Urinary bladder (tissue), 4 donors: ENCODE measurements around the gene RUNX1. TPM values are rescaled to one million over a fixed set of nuclear protein-coding genes. Genes with fewer than 3 reads are reported as not detected.

ENCODE experiments used
- DNase-seq: peaks from one replicate; pipeline ENCODE4 v3.0.0-alpha.2; 2015; ENCODE audit errors: extremely low spot score
- H3K27ac ChIP-seq: one replicate; pipeline ENCODE4 v1.5.1; 2013; ENCODE audit warnings: low read depth, mild to moderate bottlenecking, moderate library complexity
- H3K36me3 ChIP-seq: one replicate; pipeline ENCODE4 v1.6.1; 2013; ENCODE audit warnings: mild to moderate bottlenecking, moderate library complexity; ENCODE audit not compliant: insufficient read depth
- H3K4me1 ChIP-seq: one replicate; pipeline ENCODE4 v1.6.1; 2013; ENCODE audit warnings: mild to moderate bottlenecking, moderate library complexity; ENCODE audit not compliant: insufficient read depth
- H3K4me3 ChIP-seq: one replicate; pipeline ENCODE4 v1.5.1; 2013; ENCODE audit warnings: low read depth, low read length
- WGBS: extraction: QIAGEN DNeasy Blood & Tissue Kit; methylation state at CpG from one replicate; pipeline ENCODE4 v1.1.7; 2013; 5-methylcytosine and 5-hydroxymethylcytosine counted together
- polyA plus RNA-seq: library from polyadenylated mRNA; stranded (reverse); fragments of 200-250 nt; gene quantifications from one replicate; pipeline ENCODE4 v1.2.3, GENCODE V29; 2013
- total RNA-seq: library from RNA; depleted of rRNA; stranded (reverse); fragments of >200 nt; gene quantifications from one replicate; pipeline ENCODE4 v1.2.3, GENCODE V29; 2014
- donor health status: healthy with polysubstance abuse.
- donor health status: healthy.

Gene RUNX1
- total and polyA plus RNA-seq, 2 donors: 6.6 to 15.6 TPM

DNA sequence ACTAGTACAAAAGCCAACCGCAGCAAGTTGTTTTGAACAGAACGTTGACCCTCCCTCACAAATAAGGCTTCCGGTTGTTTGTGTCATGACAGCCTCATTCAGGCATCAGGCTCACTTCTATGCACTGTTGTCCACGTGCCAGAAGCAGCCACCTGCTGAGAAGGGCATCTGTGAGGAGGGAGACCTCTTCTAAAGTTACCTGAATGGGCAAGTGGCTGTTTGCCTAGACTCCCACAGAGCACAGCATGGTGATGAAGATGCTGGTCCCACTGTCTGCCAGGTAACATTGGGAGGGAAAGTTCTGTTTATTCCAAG is 204.2 kb downstream of the RUNX1 start:
- Histone ChIP-seq H3K4me3 (no peak overlapping the region), H3K36me3 (no peaks in the 10 kb centered on the region), H3K27ac (no peak overlapping the region), H3K4me1 (peaks cover 2% of the 10 kb centered on the region)
- DNase-seq: no peak
- WGBS: 56% methylated on average over 4 of the region's 4 CpGs

DNA sequence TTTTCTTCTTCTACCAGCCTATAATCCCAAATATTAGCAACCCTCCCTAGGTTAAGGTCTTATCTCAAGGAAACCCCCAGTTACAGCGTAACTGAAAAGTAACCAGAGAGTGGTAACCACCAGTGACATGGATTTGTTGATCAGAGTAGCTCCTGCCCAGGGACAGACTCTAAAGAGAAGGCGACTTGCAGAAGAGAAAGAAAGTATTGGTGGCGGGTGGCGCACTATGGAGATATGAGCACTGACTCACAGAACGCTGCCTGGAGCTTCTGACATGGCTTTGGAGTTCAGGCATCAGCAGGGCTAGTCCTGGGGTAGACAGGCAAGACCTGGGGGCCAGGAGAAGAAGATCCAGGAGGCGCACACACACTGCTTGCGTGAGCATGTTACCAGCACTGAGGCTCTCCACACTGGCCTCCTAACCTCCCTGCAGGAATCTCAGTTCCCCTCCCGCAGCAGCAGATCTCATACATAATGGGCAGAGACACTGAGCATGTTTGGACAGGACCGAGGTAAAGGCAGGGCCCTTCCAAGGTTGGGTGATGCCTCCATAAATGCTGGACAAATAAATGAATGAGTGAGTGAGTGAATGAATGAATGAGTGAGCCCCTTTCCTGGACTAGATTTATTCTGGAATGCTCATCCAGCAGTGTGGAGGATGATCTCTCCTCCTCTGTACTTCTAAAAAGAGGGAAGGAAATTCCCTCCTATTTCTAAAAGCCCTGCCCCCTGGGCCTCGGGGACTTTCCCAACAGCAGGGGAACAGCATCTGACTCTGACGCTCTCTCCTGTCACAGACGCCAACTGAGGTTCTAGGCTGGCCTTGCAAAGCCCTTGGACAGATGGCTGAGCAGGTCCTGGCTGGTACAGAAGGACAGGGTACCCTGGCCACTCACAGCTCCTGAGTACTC is 204.8 kb downstream of the RUNX1 start:
- H3K4me3 ChIP-seq: no peak overlapping the region
- H3K27ac ChIP-seq: no peak overlapping the region
- H3K36me3 ChIP-seq: no peaks in the 10 kb centered on the region
- DNase-seq: no peak
- H3K4me1 ChIP-seq: peaks cover 2% of the 10 kb centered on the region
- 71% methylated on average over 12 of the region's 12 CpGs for WGBS

DNA sequence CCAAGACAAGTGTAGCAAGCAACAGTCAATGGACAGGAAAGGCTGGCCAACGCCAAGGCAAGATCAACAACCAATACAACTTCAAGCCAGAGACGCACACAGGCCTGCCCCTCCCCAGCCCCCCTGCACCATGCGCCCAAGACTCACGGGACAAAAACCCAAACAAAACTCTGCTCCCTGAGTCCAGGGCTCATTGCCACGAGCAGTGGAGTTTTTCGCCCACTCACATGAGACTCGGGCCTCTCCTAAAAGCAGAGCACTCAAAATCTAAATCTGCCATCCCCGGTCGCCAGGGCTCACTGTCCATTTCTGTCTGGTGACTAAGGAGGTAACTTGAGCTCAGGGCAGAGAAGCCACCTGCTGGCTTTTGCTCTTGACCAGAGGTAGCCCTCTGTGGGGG is 205.5 kb downstream of the RUNX1 start:
- Histone ChIP-seq H3K27ac (no peak overlapping the region), H3K36me3 (no peaks in the 10 kb centered on the region), H3K4me1 (peaks cover 2% of the 10 kb centered on the region), H3K4me3 (no peak overlapping the region)
- DNase-seq: no peak
- WGBS: 66% methylated on average over 9 of the region's 9 CpGs

DNA sequence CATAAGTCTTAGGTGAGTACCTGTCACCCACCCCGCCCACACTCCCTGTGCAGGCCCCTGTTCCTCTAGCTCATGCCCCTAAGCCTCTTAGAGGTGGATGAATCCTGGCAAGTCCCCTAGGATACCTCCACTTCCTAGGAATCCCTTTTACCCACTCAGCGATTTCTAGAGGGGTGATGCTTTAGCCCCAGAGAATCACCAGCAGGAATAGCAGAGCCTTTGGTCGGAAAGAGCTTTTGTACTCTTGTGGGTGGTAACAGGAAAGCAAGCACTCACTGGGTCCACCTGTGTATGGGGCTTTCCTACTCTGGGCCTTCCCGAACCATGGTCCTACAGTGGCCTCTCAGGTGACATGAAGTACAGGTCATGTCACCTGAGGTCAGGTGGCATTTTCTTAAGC is 207.9 kb downstream of the RUNX1 start:
- Histone ChIP-seq H3K36me3 (no peaks in the 10 kb centered on the region), H3K4me3 (no peak overlapping the region), H3K27ac (no peak overlapping the region), H3K4me1 (peaks cover 1% of the 10 kb centered on the region)
- no peak for DNase-seq
- 68% methylated on average over 4 of the region's 4 CpGs for WGBS

DNA sequence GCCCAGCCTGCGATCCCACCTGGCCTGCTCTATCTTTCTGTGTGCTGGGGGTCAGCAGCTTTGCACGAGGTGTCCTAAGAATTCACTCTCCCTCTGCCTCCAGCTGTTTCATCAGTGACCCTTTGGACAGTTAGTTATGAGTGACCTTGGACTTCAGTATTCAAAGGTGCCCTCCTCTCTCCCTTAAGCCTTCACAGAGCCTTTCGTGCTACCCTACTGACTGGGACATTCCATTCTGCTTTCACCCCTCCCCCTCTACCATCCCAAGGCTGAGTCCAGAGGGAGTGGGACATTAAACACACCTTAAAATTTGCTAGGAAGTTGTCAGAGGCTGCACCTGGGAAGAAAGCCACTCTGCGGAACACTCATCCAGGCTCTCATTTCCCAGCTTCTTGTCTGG is 208.4 kb downstream of the RUNX1 start:
- Histone ChIP-seq H3K36me3 (no peaks in the 10 kb centered on the region), H3K4me1 (no peaks in the 10 kb centered on the region), H3K4me3 (no peak overlapping the region), H3K27ac (no peak overlapping the region)
- WGBS: 86% methylated on average over 4 of the region's 4 CpGs
- DNase-seq: no peak

DNA sequence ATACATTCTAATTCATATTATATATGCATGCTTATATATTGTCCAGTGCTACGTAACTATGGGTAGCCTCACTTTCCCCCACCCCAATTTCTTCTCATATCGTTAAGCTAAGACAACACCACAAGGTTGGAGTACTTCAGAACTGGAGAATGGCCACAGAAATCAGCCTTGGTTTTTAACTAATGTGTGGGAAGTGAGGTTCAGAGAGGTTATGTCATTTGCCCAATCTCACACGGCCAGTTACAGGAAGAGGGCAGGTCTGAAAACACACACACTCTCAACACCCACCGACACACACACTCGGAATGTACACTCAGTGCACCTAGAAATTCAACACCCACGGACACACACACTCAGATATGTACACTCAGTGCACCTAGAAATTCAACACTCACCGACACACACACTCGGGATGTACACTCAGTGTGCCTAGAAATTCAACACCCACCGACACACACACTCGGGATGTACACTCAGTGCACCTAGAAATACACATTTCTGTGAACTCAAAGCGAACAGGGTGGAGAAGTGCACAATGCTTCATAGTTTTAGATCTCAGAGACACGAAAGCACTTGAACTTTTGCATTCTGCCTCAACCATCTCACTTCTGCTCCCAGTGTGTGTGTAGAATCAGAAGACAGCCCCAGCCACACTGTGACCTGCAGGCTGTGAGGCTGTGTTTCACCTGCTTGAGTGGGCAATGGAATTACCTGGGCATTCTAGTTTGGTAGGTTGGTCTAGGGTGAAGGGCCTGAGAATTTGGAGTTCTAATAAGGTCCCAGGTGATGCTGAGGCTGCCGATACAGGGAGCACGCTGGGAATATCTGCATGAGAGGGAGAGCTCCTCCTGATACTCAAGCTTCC is 209.9 kb downstream of the RUNX1 start:
- DNase-seq: no peak
- WGBS: 82% methylated on average over 14 of the region's 14 CpGs
- Histone ChIP-seq H3K4me3 (no peak overlapping the region), H3K36me3 (no peaks in the 10 kb centered on the region), H3K4me1 (no peaks in the 10 kb centered on the region), H3K27ac (no peak overlapping the region)

DNA sequence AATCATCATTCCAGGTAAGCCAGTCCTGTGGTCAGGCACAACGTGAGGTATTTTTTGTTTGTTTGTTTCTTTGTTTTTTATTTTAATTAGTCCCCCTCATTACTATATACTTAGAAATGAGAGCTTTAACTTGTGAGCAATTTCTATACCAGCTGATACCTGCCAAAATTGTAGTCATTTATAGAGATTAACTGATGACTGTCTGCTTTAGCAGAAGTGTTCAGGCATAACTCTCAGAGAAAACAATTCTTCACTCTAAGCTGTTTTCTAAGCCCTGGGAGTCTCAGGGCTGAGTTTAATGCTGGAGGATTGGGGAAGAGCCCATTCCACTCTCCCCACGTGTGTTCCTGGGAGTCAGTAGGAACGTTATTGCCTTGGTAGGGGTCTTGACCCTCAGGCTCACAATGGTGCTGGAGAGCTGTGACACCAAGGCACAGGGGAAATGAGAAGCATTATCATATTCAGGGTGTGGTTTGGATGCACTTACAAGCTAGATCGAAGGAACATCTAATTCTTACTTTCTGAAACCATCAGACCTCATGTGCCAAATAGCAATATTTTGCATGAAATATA is 212.1 kb downstream of the RUNX1 start:
- Histone ChIP-seq H3K4me1 (no peaks in the 10 kb centered on the region), H3K4me3 (peak overlapping the region; percentile 3), H3K36me3 (no peaks in the 10 kb centered on the region), H3K27ac (peak overlapping the region; percentile 64)
- DNase-seq: no peak
- WGBS: 42% methylated on average over 4 of the region's 4 CpGs

DNA sequence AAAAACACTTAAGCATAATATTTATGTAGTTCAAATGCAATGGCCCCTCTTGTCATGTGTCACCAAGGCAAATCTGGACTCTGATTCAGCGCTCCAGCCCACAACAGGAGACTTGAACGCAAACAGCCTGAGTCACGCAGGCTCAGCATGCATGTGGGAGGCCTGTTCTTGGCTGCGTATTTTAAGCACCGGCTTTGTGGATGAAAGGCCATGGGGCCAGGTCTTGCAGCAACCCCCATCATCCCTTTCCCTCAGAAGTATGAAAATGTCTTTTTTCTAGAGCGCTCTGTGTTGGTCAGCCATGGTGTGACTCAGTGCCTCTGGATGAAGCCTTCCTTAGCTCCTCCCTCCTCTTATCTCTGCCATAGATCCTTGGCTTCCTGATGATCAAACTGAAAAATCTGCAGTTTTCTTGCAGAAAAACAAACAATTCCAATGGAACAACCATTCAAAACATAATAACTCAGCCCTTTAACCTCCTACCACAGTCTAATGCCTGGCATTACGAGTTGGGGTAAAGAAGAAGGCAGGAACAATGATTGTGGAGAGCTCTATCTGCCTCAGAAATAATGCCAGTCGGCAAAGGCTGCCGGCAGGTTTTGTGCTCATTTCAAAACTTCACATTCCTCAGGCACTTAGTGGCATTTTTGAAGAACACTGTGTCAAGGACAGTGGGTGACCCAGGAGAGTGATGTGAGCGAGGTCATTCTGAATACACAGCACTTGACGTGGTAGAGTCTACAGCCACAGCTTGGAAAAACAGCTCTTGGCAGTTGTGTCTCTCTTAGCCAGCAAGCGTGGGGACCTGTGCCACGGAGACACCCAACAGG is 212.8 kb downstream of the RUNX1 start:
- H3K4me3 ChIP-seq: no peak overlapping the region
- 67% methylated on average over 13 of the region's 13 CpGs for WGBS
- DNase-seq: no peak
- H3K4me1 ChIP-seq: no peaks in the 10 kb centered on the region
- no peaks in the 10 kb centered on the region for H3K36me3 ChIP-seq
- H3K27ac ChIP-seq: peak overlapping the region; percentile 64

DNA sequence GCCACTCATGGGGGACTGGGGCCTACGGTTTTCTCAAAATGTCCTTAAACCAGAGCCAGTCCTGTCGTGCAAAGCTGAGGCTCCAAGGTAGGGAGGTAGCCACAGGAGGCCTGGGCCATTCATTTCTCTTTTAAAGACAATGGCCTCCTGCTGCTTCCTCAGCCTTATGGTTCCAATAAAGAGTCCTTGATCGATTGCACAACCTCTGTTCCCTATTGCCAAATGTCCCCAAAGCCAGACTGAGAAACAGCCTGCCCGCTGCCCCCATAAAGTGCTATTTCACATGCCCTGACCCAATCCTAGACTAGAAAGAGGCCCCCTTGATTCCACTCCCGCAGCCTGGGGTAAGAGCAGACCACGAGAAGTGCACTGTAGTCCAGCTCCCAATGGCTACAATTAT is 213.6 kb downstream of the RUNX1 start:
- Histone ChIP-seq H3K27ac (peak overlapping the region; percentile 44), H3K36me3 (no peaks in the 10 kb centered on the region), H3K4me1 (no peaks in the 10 kb centered on the region), H3K4me3 (no peak overlapping the region)
- no peak for DNase-seq
- 82% methylated on average over 6 of the region's 6 CpGs for WGBS

DNA sequence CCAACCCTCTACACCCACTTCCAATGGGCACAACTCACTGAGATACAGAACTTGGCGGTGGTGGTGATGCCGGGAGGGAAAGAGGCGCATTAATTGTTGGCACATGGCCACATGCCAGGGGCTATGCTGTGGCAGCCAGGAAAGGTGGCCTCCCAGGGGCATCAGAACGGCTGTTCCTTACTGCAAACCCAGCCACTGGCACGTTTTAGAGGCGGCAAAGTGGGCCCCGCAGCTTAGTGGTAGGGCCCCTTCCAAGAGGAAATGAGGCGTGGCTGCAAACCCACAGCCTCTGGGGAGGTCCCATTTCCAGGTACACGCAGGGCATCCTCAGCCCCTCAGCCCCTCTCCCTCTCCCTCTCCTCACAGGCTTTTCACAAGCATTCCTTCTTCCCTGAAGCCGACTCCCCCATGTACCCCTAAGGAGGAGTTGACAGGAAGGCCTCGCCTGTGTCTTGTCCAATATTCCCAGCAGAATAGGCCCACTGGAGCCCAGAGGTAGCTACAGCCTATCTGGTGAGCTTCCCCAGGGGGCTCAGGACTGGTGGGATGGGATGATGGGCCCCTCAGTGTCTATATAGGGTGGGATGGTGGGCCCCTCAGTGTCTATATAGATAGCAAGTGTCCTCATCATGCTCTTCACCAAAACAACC is 214.1 kb downstream of the RUNX1 start:
- Histone ChIP-seq H3K36me3 (no peaks in the 10 kb centered on the region), H3K4me3 (no peak overlapping the region), H3K27ac (peak overlapping the region; percentile 44), H3K4me1 (no peaks in the 10 kb centered on the region)
- WGBS: 83% methylated on average over 11 of the region's 11 CpGs
- no peak for DNase-seq

DNA sequence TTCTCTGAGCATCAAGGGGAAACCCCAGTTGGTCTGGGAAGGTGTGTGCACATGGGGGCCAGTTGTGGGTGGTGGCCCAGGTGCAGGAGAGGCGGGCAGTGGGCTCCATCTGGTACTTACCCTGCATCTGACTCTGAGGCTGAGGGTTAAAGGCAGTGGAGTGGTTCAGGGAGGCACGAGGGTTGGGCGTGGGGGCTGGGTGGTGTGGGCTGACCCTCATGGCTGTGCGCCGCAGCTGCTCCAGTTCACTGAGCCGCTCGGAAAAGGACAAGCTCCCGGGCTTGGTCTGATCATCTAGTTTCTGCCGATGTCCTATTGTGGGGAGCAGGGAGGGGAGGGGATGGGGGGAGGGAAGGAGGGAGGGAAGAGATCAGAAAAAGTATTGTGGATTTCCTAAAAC is 214.8 kb downstream of the RUNX1 start:
- WGBS: 97% methylated on average over 9 of the region's 9 CpGs
- Histone ChIP-seq H3K4me3 (no peak overlapping the region), H3K27ac (no peak overlapping the region), H3K4me1 (no peaks in the 10 kb centered on the region), H3K36me3 (no peaks in the 10 kb centered on the region)
- DNase-seq: no peak

DNA sequence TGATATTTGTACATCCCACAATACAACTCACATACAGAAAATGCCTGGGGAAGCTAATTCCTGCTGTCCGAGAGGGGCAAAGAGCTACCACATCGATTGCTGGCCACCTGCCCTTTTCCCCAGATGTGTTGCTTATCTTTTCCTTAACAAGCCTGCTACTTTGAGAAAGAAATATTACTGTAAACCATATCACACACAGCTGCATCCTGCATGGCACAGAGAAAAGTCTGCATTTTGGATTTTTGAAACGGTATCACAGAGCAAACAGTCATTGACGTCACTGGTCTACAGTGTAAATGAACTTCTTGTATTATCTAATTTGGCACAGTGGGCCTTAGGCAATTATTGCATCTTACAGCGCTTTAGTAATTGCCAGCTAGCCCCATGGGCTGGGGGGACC is 215.6 kb downstream of the RUNX1 start:
- Histone ChIP-seq H3K4me3 (no peak overlapping the region), H3K4me1 (no peaks in the 10 kb centered on the region), H3K27ac (no peak overlapping the region), H3K36me3 (no peaks in the 10 kb centered on the region)
- 73% methylated on average over 5 of the region's 5 CpGs for WGBS
- DNase-seq: no peak
